Chondrocyte (in vitro differentiated cells): ENCODE data around the gene NEK6. TPM values are rescaled to one million over a fixed set of nuclear protein-coding genes. Genes with fewer than 3 reads are reported as not detected.

Source experiments
- DNase-seq: peaks from one replicate; pipeline ENCODE4 v3.0.0; 2021; ENCODE audit warnings: mixed read lengths, low spot score
- H3K27ac Mint-ChIP-seq: one replicate; pipeline ENCODE4 v1.8.0; 2021; ENCODE audit warnings: mild to moderate bottlenecking, moderate library complexity, mixed read lengths; ENCODE audit not compliant: unreplicated experiment
- H3K27me3 Mint-ChIP-seq: 2 replicates; pipeline ENCODE4 v1.8.0; 2021; ENCODE audit warnings: low read depth, mixed read lengths
- H3K36me3 Mint-ChIP-seq: 2 replicates; pipeline ENCODE4 v1.8.0; 2021; ENCODE audit warnings: low read depth, mixed read lengths
- H3K4me1 Mint-ChIP-seq: 2 replicates; pipeline ENCODE4 v1.8.0; 2021; ENCODE audit warnings: low read depth, mild to moderate bottlenecking, mixed read lengths
- H3K4me3 Mint-ChIP-seq: one replicate; pipeline ENCODE4 v1.8.0; 2021; ENCODE audit warnings: mild to moderate bottlenecking, moderate library complexity, mixed read lengths; ENCODE audit not compliant: unreplicated experiment
- H3K9me3 Mint-ChIP-seq: 2 replicates; pipeline ENCODE4 v1.8.0; 2021; ENCODE audit warnings: low read depth, mixed read lengths
- total RNA-seq: library from RNA; stranded (reverse); gene quantifications from 3 replicates; pipeline ENCODE4 v1.2.1, GENCODE V29; 2021
- TF ChIP-seq, protein P1 (sequence below): fragments of 200-600 bp; sonication (generic); IDR thresholded peaks from 2 replicates; pipeline ENCODE4 v1.5.0; 2021; ENCODE audit warnings: antibody characterized with exemption, mild to moderate bottlenecking, moderate library complexity

NEK6 gene
- total RNA-seq, 1 donor from 2014 or later = 110 TPM

DNA sequence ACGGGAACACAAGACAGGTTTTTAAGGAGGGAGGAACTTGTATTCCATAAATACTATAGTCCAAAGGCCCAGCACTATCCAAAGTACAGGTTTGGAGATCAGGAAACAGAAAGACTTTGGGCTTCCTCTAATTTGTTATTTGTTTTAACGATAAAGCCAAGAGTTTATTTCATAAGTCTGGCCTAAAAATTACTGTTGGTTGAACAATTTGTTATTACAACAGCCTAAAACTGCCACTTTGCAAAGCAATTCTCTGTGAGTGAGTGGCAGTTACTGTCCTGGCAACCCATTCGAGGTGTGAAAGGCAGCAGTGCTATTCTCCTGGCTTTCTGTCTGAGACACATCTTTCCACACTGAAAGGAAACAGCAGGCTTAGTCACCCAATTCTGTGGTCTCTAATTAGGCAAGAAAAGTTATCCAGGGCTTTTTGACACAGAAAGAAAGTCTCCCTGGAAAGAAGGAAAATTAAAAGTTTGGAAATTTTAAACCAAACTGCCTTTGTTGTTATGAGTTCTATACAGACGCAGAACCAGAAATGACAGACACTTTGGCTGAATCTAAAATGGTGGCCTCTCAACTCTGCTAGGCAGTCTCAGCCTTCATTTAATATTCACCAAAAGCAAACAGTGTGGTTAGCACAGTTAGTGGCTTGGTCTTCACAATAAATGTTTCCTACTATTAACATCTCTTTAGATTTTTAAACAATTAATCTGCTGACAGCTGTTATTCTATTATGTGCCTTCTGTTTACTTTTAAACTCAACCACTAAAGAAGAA, 123.6 kb downstream of the NEK6 start:
- Mint-ChIP-seq H3K36me3 (peaks cover 18% of the 10 kb centered on the region), H3K9me3 (no peaks in the 10 kb centered on the region), H3K4me3 (no peak overlapping the region), H3K27ac (peak overlapping the region; percentile 8), H3K4me1 (peaks cover 35% of the 10 kb centered on the region), H3K27me3 (no peaks in the 10 kb centered on the region)
- DNase-seq = no peak
- TF ChIP-seq, protein P1, sequence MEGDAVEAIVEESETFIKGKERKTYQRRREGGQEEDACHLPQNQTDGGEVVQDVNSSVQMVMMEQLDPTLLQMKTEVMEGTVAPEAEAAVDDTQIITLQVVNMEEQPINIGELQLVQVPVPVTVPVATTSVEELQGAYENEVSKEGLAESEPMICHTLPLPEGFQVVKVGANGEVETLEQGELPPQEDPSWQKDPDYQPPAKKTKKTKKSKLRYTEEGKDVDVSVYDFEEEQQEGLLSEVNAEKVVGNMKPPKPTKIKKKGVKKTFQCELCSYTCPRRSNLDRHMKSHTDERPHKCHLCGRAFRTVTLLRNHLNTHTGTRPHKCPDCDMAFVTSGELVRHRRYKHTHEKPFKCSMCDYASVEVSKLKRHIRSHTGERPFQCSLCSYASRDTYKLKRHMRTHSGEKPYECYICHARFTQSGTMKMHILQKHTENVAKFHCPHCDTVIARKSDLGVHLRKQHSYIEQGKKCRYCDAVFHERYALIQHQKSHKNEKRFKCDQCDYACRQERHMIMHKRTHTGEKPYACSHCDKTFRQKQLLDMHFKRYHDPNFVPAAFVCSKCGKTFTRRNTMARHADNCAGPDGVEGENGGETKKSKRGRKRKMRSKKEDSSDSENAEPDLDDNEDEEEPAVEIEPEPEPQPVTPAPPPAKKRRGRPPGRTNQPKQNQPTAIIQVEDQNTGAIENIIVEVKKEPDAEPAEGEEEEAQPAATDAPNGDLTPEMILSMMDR = no peak

DNA sequence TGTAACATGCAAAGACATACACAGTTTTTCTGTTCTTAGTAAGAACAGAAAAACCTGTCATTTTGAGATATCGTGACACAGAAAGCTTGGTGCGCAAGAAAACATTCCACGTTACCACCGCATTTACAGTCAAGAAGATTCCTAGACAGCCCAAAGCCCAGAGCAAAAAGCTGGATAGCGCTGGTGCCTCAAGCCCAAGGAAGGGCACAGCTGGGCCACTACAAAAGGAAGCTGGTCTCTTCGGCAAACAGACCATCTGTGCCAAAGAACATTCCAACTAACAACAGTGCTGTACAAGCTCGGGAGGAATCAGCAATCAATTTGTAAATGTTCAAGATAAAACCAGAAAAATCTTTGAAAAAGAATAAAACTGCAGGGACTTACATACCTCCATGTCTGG, 126.5 kb downstream of the NEK6 start:
- Mint-ChIP-seq H3K9me3 (no peaks in the 10 kb centered on the region), H3K4me3 (no peak overlapping the region), H3K27me3 (no peaks in the 10 kb centered on the region), H3K27ac (no peak overlapping the region), H3K4me1 (peaks cover 30% of the 10 kb centered on the region), H3K36me3 (peaks cover 16% of the 10 kb centered on the region)
- DNase-seq = no peak
- TF ChIP-seq, protein P1 = no peak

DNA sequence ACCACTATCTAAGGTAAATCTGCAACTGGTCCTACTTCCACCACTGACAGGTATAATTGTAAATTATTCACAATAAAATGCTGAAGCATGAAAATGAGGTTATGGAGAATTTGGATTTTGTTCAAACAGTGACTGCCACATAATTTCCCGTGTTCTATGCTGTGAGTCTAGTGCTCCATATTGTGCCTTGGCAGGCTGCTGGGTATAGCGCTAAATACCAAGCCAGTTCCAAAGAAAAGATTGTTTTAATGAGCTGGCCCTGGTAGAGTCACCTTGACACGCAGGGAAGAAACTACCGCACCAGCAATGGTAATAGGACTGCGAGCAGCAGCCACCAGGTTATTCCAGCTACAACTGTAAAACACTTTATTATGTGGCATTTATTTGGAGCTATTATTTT, 127.1 kb downstream of the NEK6 start:
- TF ChIP-seq, protein P1 = no peak
- peaks cover 12% of the 10 kb centered on the region for H3K36me3 Mint-ChIP-seq
- H3K27me3 Mint-ChIP-seq = no peaks in the 10 kb centered on the region
- H3K27ac Mint-ChIP-seq = no peak overlapping the region
- peaks cover 36% of the 10 kb centered on the region for H3K4me1 Mint-ChIP-seq
- no peaks in the 10 kb centered on the region for H3K9me3 Mint-ChIP-seq
- no peak for DNase-seq
- H3K4me3 Mint-ChIP-seq = no peak overlapping the region

DNA sequence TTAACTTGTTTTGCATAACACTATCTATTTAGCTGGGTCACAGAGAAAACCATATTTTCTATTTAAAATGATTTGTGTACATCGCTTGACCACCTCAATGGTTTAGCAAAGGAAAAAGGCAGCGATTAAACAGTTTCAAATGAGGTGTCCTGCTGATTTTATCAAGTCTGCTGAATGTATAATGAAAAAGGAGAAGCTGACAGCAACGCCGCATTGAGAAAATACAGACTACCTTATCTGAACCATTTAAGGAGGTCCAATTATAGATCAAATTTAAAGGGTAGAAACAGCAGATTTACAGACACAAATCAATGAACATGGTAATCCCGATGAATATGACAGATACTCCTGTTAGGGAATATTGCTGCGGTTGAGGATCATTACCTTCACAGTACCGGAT, 127.9 kb downstream of the NEK6 start:
- H3K4me3 Mint-ChIP-seq = no peak overlapping the region
- H3K27ac Mint-ChIP-seq = no peak overlapping the region
- no peaks in the 10 kb centered on the region for H3K9me3 Mint-ChIP-seq
- H3K27me3 Mint-ChIP-seq = no peaks in the 10 kb centered on the region
- DNase-seq = no peak
- peaks cover 41% of the 10 kb centered on the region for H3K4me1 Mint-ChIP-seq
- peaks cover 9% of the 10 kb centered on the region for H3K36me3 Mint-ChIP-seq
- TF ChIP-seq, protein P1 = no peak

DNA sequence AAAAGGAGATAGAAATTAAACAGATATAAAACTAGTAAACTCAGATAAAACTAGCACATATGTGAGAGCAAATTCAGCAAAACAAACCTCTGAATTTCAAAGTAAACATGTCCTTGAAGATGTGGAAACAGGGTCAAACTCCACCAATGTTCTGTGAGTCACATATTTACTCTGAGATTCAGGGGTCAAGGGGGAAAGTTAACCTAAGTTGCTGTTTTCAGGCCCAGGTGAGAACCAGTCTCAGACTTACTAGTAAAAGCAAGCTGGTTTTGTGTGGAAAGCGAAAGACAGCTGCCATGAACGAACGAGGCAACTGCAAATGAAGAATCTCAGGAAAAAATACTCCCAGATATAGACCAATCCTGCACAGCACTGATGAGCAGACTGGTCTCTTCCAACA, 128.5 kb downstream of the NEK6 start:
- Mint-ChIP-seq H3K4me3 (no peak overlapping the region), H3K36me3 (peaks cover 9% of the 10 kb centered on the region), H3K9me3 (no peaks in the 10 kb centered on the region), H3K27ac (peak overlapping the region; percentile 13), H3K4me1 (peaks cover 44% of the 10 kb centered on the region), H3K27me3 (no peaks in the 10 kb centered on the region)
- DNase-seq = no peak
- TF ChIP-seq, protein P1 = no peak
